HCT116 (cell line): ENCODE data around the gene KCNK2. TPM values are rescaled to one million over a fixed set of nuclear protein-coding genes. Genes with fewer than 3 reads are reported as not detected.

Experiments
- ATAC-seq: fragments of 200-7000 bp; cut with Tn5 transposase; 2 replicates; pipeline ENCODE4 v1.9.1; 2020; ENCODE audit warnings: mild to moderate bottlenecking, moderate library complexity
- BruUV-seq: library from RNA; stranded (reverse); fragments of 400-500 nt; replicated peaks from 2 replicates; lab custom pipeline; 2021; lab: Mats Ljungman, UMichigan
- CTCF ChIA-PET: fragments of 300-600 bp; sonication (Branson Sonifier 250); formaldehyde crosslinking; loops from one replicate; lab custom pipeline; 2021; ENCODE audit warnings: antibody characterized with exemption; lab: Charles Lee
- POLR2A ChIA-PET: fragments of 300-600, 350-600 bp; sonication (Branson Sonifier 250); formaldehyde crosslinking; loops from one replicate; lab custom pipeline; 2021; ENCODE audit warnings: antibody characterized with exemption; lab: Charles Lee
- RAD21 ChIA-PET, 2 experiments: fragments of 300-600 bp; sonication (Branson Sonifier 250); formaldehyde crosslinking; loops; one replicate each; lab custom pipeline; 2023; ENCODE audit warnings: low total read pairs in 2 of 2; ENCODE audit not compliant: uncharacterized antibody in 2 of 2, unreplicated experiment in 2 of 2, low non-redundant PET in 1 of 2; lab: Charles Lee
- DNase-seq: peaks from one replicate; pipeline ENCODE4 v3.0.0-alpha.2; 2010; ENCODE audit warnings: low read depth, low spot score
- H2AFZ ChIP-seq: fragments of 200-600 bp; shearing (Covaris generic), sonication (generic); 2 replicates; pipeline ENCODE4 v1.6.1; 2017; ENCODE audit warnings: low read depth, mixed run types, mixed read lengths, antibody characterized with exemption, low read length; ENCODE audit not compliant: poor library complexity, severe bottlenecking
- H3K27ac ChIP-seq: 2 replicates; pipeline ENCODE4 v1.5.1; 2012; ENCODE audit warnings: low read depth, low read length
- H3K27me3 ChIP-seq: fragments of 200-600 bp; sonication (generic); 2 replicates; pipeline ENCODE4 v1.6.1; 2016; ENCODE audit warnings: mixed run types, low read length, mixed read lengths; ENCODE audit not compliant: insufficient read depth
- H3K36me3 ChIP-seq, 2 experiments: fragments of 200-500 bp in 1 of 2; fragments of 200-600 bp in 1 of 2; sonication (Bioruptor generic) in 1 of 2; sonication (generic) in 1 of 2; 2 replicates each; pipeline versions ENCODE4 v1.5.1 to v1.6.1; 2014 to 2016; ENCODE audit warnings: low read length in 2 of 2, inconsistent platforms in 1 of 2, mixed read lengths in 1 of 2, mixed run types in 1 of 2; ENCODE audit not compliant: insufficient read depth in 2 of 2, control insufficient read depth in 1 of 2
- H3K4me1 ChIP-seq, 2 experiments: fragments of 200-600 bp in 1 of 2; sonication (generic) in 1 of 2; 2 replicates each; pipeline versions ENCODE4 v1.5.1 to v1.6.1; 2012 to 2017; ENCODE audit warnings: low read length in 2 of 2, inconsistent platforms in 1 of 2, mild to moderate bottlenecking in 1 of 2, mixed read lengths in 1 of 2, mixed run types in 1 of 2, moderate library complexity in 1 of 2; ENCODE audit not compliant: insufficient read depth in 2 of 2, control insufficient read depth in 1 of 2
- H3K4me2 ChIP-seq: fragments of 200-600 bp; sonication (generic); 2 replicates; pipeline ENCODE4 v1.6.1; 2017; ENCODE audit warnings: mixed run types, low read length, mixed read lengths
- H3K4me3 ChIP-seq, 2 experiments: fragments of 200-600 bp in 1 of 2; sonication (generic) in 1 of 2; replicated peaks in 1 of 2; 2 replicates each; pipeline ENCODE4 v1.5.1; 2011 to 2016; ENCODE audit warnings: low read length in 2 of 2, control low read depth in 1 of 2, low read depth in 1 of 2, mild to moderate bottlenecking in 1 of 2, mixed read lengths in 1 of 2, mixed run types in 1 of 2
- H3K79me2 ChIP-seq: fragments of 200-600 bp; sonication (generic); 2 replicates; pipeline ENCODE4 v1.6.1; 2017; ENCODE audit warnings: mild to moderate bottlenecking, mixed run types, low read length, moderate library complexity, mixed read lengths; ENCODE audit not compliant: insufficient read depth
- H3K9ac ChIP-seq: fragments of 200-600 bp; sonication (generic); 2 replicates; pipeline ENCODE4 v1.6.1; 2016; ENCODE audit warnings: low read length, mixed read lengths
- H3K9me2 ChIP-seq: fragments of 200-600 bp; sonication (generic), shearing (Covaris generic); 2 replicates; pipeline ENCODE4 v1.6.1; 2017; ENCODE audit warnings: mixed run types, mild to moderate bottlenecking, moderate library complexity; ENCODE audit not compliant: insufficient read depth
- H3K9me3 ChIP-seq, 2 experiments: fragments of 200-500 bp in 1 of 2; fragments of 200-600 bp in 1 of 2; sonication (Bioruptor generic) in 1 of 2; sonication (generic) in 1 of 2; 2 replicates each; pipeline ENCODE4 v1.6.1; 2014 to 2017; ENCODE audit warnings: low read length in 2 of 2, mixed read lengths in 2 of 2, inconsistent platforms in 1 of 2, low read depth in 1 of 2, mild to moderate bottlenecking in 1 of 2, mixed run types in 1 of 2, moderate library complexity in 1 of 2; ENCODE audit not compliant: control insufficient read depth in 1 of 2, insufficient read depth in 1 of 2
- H4K20me1 ChIP-seq: fragments of 200-600 bp; sonication (generic), shearing (Covaris generic); 2 replicates; pipeline ENCODE4 v1.6.1; 2017; ENCODE audit warnings: mixed run types, mild to moderate bottlenecking, moderate library complexity; ENCODE audit not compliant: insufficient read depth
- CBX3 ChIP-seq: IDR thresholded peaks from 2 replicates; pipeline ENCODE4 v1.6.1; 2012; ENCODE audit warnings: low read depth
- CEBPB ChIP-seq: IDR thresholded peaks from 2 replicates; pipeline ENCODE4 v1.6.1; 2012; ENCODE audit warnings: low read depth
- CTCF ChIP-seq, 3 experiments: fragments of 200-600 bp in 1 of 3; sonication (generic) in 1 of 3; IDR thresholded peaks in 2 of 3; conservative IDR thresholded peaks in 1 of 3; 2 replicates each; pipeline ENCODE4 v1.5.1; 2012 to 2017; ENCODE audit warnings: low read depth in 2 of 3, low read length in 2 of 3, antibody characterized with exemption in 1 of 3, borderline replicate concordance in 1 of 3, control low read depth in 1 of 3, mild to moderate bottlenecking in 1 of 3, mixed read lengths in 1 of 3, mixed run types in 1 of 3, moderate library complexity in 1 of 3; ENCODE audit not compliant: insufficient read depth in 1 of 3
- EGR1 ChIP-seq: IDR thresholded peaks from 2 replicates; pipeline ENCODE4 v1.6.1; 2012; ENCODE audit warnings: low read depth
- ELF1 ChIP-seq: IDR thresholded peaks from 2 replicates; pipeline ENCODE4 v1.6.1; 2012; ENCODE audit warnings: low read depth, borderline replicate concordance
- FOSL1 ChIP-seq: IDR thresholded peaks from 2 replicates; pipeline ENCODE4 v1.6.1; 2012; ENCODE audit warnings: low read depth
- JUND ChIP-seq: IDR thresholded peaks from 2 replicates; pipeline ENCODE4 v1.6.1; 2012
- RAD21 ChIP-seq: IDR thresholded peaks from 2 replicates; pipeline ENCODE4 v1.6.1; 2012; ENCODE audit warnings: low read depth, mild to moderate bottlenecking
- REST ChIP-seq: IDR thresholded peaks from 2 replicates; pipeline ENCODE4 v1.6.1; 2012; ENCODE audit warnings: low read depth
- SP1 ChIP-seq: IDR thresholded peaks from 2 replicates; pipeline ENCODE4 v1.6.1; 2012; ENCODE audit warnings: low read depth
- TCF7L2 ChIP-seq: IDR thresholded peaks from 2 replicates; pipeline ENCODE4 v1.7.0; 2011; ENCODE audit warnings: borderline replicate concordance, inconsistent platforms; ENCODE audit not compliant: insufficient read depth, insufficient read length; ENCODE audit errors: extremely low read depth
- ZBTB33 ChIP-seq: IDR thresholded peaks from 2 replicates; pipeline ENCODE4 v1.6.1; 2011; ENCODE audit warnings: mild to moderate bottlenecking, low read length, moderate library complexity; ENCODE audit not compliant: insufficient replicate concordance; ENCODE audit errors: extremely low read depth
- intact Hi-C: fragments of 100-400 bp; cut with micrococcal nuclease; formaldehyde crosslinking; loops from 2 replicates; pipeline ENCODE4 v1.10.0; 2022
- total RNA-seq: library from RNA; stranded (reverse); gene quantifications from one replicate; pipeline ENCODE4 v1.2.1, GENCODE V29; 2021; ENCODE audit not compliant: unreplicated experiment

The KCNK2 gene
- total RNA-seq, 1 experiment from 2014 or later: 0.27 TPM

GRCh38 chr1:215052256-215053015 lies 30.1 kb upstream of the KCNK2 start (continued):
- no peak for TF ChIP-seq ZBTB33
- TF ChIP-seq REST: no peak
- TF ChIP-seq TCF7L2: no peak
- no peak for TF ChIP-seq RAD21
- no peak for TF ChIP-seq EGR1
- TF ChIP-seq ELF1: no peak
- TF ChIP-seq, all 23 proteins: peak for 0

- Histone ChIP-seq H3K36me3 (no peaks in the 10 kb centered on the region), H4K20me1 (no peaks in the 10 kb centered on the region), H3K9me3 (no peaks in the 10 kb centered on the region), H3K27me3 (no peaks in the 10 kb centered on the region), H3K4me3 (no peak overlapping the region), H3K27ac (no peak overlapping the region), H2AFZ (no peak overlapping the region), H3K4me1 (no peaks in the 10 kb centered on the region), H3K79me2 (no peaks in the 10 kb centered on the region), H3K9ac (no peak overlapping the region), H3K9me2 (no peaks in the 10 kb centered on the region), H3K4me2 (no peak overlapping the region)
- ChIA-PET POLR2A (no interaction called here), RAD21 (no interaction called here), CTCF (no interaction called here)
- intact Hi-C loops: no loop called here
- DNase-seq (no peak), ATAC-seq (no peak)
- BruUV-seq: no TSS peak
- TF ChIP-seq EGR1 (no peak), SP1 (no peak), ELF1 (no peak), RAD21 (no peak), TCF7L2 (no peak), CTCF (IDR thresholded peaks at IDR 0.05 in 2 of 3, conservative IDR thresholded peaks at IDR 0.05 in 1 of 3; ENCODE audit: borderline replicate concordance in 1 of 3, insufficient read depth in 1 of 3, low read depth in 2 of 3, low read length in 2 of 3) (no peak), CBX3 (no peak), CEBPB (no peak), JUND (no peak), FOSL1 (no peak)
Observed at GRCh38 chr1:215054266-215054665, 28.3 kb upstream of the KCNK2 start.
